CD4-positive, alpha-beta T cell treated with Interleukin-21 for 1 hour (primary cell): ENCODE data around the gene CACNB2.
"Not testable (repeated sequence)": the region's sequence is repeated elsewhere in the genome, so short reads cannot be mapped to it uniquely, and the experiment has no call there.

Experiments
- DNase-seq: peaks from one replicate; pipeline ENCODE4 v3.0.0-alpha.2; 2020

Gene CACNB2

DNA sequence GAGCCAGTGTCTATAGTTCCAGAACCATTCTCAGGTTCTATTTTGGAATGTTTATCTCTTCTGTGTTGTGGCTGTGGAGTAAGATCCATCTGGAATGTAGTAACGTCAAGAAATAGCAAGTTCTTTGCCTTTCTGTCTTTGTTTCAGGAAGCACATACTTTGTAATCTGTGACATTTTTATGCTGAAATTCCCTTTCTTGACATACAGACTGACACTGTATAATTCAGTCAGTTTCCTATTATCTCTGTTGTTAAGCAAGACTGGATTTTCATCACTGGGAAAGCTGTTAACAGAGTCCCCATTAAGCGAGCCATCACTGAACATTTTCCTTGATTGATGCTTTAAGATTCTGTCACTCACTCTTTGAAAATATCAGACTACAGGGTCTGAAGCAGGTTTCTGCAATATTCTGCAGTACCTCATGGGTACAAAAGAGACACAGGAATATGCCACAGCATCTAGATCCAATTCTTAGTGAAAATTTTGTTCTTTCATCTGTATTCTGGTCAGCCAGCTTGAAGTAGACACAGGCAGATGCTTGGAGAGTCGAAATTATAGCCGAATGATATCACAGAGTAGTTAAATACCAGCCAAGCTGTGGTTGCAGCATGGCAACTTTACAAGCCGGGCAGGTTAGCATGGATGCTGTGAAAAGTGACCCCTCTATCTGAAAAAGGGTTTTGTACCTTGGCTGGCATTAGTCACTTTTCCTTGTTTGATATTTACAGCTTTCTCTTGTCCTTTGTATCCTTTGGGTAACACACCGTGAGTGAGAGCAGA, 62.6 kb downstream of the CACNB2 start:
- no peak for DNase-seq

DNA sequence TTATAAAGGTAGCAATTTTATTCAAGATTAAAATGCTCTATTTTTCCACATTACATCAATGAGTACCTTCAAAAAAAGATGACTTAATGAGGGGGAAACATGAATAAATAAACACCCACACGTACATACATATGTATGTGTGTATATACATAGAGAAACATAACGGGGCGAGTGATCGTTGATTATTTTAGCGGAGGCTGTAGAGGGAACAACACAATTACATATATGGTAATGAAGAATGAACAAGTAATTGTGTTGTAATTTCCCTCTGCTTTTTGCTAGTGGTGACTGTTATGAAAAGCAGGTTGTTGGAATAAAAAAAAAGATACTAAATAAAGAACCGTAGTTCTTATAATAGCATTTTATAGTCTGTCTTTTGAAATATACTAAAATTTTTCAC, 63.2 kb downstream of the CACNB2 start:
- no peak for DNase-seq

DNA sequence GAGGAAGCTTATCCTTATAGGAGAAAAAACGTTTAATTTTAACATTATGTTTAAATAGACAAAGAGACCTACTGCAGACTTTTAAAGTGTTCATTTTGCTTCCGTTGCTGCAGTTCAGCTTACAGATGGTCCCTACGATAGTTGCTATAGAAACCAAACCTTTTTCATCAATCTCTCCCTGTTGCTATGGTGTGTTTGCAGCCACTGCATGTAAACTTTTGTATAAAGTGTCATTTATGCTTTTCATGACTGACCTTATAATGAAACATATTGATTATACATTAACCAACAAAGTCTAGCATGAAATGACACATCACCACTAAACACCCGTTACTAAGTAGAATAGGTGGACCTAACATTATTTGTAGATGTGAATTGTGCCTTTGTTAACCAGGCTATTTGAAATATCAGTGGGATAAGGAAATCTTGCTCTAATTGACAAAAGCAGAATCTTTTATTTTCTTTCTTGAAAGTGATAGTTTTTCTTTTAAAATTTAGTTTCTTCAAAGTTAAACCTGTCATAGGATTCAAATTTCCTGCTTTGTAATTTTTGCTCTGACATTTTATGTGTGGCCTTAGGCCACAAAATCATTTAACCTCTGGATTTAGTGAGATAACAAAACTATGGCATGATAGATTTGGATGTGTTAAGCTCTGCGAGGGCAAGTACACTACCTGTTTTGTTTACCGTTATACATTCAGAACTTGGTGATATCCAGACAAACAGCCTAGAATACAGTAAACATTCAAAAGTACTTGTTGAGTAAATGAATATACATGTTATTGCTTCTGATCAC, 64.0 kb downstream of the CACNB2 start:
- DNase-seq, result peak; percentile 46

DNA sequence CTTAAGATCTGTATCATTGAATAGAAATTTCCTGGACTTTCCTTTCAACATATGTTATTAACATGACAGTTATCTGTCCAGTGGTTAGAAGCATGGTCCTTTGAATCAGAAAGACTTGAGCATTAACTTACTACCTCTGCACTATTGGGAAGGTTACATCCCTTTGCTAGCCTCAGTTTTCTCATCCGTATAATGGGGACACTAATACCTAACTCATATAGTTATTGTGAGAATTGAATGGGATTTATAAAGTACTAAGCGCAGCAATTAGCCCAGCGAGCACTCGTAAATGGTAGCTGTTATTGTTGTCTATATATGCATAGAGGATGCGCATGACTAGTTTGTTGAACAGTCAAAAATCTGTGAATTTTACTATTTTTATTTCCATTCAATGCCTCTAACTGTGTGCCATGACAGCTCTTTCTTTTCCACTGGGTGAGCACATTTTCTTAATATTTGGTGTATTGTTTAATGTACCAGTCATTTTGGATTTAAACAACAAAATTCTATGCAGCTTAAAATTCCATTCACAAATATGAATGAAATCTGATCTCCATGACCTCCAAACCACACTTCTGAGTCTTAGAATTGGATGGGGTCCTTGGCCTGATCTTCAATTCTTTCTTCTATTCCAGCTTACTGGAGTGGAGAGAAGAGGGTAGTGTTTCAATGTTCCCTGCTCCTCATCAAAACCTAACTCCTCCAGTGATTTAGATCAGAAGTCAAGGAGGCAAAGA, 65.0 kb downstream of the CACNB2 start:
- no peak for DNase-seq

DNA sequence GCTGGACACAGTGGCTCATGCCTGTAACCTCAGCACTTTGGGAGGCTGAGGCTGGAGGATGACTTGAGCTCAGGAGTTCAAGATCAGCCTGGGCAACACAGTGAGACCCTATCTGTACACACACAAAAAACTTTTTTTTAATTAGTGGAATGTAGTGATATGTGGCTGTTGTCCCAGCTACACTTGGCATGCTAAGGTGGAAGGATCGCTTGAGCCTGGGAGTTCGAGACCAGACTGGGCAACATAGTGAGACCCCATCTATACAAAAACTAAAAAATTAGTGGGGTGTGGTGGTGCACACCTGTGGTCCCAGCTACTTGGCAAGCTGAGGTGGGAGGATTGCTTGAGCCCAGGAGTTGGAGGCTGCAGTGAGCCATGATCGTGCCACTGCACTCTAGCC, 68.0 kb downstream of the CACNB2 start:
- not testable (repeated sequence) for DNase-seq

DNA sequence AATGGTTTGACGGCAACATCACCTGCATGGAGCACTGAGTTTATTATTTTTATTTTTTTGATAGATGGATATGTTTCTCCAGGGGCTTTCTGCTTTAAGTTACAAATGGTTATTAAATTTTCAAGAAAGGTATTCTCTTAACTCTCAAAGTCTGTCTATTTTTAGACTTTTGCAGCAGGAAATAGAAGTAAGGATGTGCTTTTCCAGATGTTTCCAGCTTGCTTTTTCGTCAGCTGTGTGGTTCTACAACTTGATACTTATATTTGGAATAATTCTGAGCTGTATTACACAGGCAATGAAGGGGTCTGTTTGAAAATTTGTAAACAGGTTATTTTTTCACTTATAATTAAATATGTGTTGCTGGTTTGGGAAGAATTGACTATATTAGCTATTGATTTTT, 69.0 kb downstream of the CACNB2 start:
- no peak for DNase-seq

DNA sequence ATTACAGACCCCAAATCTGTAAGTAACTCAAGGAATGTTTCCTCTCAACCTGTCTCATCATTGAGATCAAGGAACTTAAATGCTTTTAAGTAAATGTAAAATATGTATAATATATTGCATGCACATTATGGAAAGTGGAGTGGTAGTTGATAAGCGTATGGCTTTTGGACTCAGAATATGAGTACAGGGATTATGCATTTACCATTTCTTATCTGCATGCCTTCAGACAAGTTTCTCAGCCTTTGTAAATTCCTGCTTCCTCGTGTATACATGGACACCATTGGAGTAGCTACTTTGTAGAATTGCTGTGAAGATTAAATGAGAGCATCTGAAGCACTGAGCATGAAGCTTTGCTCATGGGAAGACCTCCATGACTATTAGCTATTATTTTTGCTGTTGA, 70.5 kb downstream of the CACNB2 start:
- no peak for DNase-seq

DNA sequence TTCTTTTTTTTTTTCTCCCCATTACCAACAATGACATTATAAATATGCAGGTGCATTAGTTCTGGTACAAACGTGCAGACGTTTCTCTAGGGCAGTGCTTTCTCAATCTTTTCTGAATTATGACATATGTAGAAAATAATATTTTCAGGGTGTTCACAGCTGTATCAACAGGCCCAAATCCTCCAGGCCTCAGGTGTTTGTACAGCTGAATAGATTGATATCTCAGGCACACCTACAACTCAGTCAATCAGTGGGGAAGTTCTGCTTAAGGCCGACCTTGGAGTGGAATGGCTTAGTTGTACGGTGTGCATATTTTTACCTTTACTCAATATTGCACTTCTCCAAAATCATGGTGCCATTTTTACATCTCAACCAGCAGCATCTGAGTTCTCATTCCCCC, 71.6 kb downstream of the CACNB2 start:
- no peak for DNase-seq

DNA sequence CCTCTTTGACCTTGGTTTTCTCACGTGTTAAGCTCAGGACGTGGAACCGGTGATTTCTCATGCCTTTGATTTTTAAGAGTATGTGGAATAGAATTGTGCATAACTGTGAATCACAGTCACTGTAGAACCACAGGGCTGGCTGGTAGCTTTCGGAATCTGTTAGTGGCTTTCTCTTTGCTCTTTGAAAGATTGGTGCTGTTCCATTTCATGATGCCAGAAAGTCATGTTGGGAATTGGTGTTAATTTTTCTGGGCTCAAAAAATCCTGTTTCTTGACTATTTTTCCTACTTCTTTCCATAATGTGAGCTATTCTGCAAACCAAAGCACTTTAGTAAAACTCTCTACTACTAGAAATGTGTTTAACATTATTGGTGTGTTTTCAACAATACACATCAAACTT, 73.0 kb downstream of the CACNB2 start:
- DNase-seq, result no peak

DNA sequence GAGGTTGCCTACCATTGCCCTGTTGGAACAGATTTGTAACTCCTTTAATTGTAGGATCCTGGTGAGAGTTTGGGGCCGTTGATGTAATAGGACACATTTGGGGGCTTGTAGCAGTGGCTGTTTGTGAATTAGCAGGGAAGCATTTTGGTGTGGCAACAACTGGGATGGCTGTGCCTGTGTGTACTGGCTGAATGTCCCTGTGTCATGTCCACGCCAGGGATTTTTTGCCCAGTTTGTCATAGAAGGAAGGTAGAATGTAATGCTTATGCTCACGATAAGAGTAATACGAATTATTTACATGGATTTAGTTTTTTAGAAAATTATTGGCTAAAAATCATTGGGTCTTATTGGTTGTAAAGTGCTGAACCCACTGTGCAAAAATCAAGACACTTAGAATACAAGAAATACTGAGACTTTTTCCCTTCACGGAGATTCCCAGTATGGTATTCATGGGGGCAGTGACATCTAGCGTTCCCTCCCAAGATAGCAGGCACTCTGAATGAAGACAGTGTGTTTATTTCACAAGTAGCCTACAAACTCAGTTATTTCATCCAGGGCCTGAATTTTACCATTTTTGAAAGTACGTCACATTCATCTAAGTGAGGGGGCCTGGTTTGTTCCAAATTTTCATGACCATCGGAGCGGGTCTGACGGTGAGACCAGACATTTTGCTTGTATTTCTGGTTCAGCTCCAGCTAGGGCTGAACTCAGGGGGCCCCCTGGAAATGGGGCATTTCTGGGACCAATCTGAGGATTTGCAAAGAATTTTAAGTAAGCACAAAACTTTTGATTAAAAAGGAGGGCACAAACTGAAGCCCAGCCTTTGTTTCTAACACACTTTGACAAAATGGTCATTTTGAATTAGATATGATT, 74.7 kb downstream of the CACNB2 start:
- DNase-seq, result peak; percentile 7

DNA sequence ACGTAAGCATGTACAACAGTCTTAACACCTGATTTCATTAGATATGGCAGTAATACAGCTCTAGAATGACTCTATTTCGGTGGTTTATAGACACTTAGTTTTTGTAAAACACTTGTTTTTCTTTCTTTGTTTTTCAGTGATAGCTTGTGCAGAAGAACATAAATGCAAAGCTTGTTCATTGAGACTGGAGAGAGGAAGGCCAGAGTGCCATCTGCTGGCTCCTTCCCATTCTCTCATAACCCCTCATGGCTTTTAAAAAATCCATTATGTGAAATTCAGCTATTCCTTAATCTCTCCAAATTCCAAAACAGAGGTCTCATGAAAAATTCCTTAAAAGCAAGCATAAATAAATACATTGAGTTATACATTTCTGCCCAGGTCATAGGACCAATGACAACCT, 76.3 kb downstream of the CACNB2 start:
- DNase-seq, result no peak

DNA sequence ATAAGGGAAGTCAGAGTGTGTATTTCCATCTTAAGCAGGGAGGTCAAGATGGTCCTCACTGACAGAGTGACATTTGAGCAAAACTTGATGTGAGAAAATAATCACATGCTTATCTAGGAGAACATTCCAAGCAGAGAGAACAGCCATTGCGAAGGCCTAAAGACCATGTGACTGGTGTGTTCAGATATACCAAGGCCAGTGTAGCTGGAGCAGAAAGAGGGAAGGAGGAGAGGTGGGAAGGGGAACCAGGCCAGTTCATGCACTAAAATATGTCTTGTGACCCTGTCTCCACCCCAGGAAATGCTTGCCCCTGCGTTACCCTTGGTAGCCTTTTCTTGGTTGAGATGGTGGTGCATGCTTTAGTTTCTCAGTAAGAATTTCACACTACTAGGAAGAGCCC, 77.4 kb downstream of the CACNB2 start:
- no peak for DNase-seq

DNA sequence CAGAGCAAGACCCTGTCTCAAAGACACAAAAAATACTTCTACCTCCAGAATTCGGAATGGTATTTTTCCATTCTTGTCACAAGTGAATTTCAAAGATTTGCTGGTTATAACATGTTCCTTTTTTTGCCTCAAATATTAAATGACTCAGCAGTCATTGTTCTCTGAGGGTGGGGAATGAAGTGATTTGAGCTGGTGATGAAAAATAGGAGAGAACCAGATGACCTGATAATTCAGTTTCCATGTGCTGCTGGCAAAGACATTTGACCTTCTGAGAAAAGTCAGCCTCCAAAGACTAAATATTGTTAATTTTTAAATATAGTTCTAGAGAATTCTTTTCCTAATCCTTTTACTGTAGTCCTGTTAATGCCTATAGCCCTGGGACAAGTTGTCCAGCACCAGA, 78.9 kb downstream of the CACNB2 start:
- no peak for DNase-seq

DNA sequence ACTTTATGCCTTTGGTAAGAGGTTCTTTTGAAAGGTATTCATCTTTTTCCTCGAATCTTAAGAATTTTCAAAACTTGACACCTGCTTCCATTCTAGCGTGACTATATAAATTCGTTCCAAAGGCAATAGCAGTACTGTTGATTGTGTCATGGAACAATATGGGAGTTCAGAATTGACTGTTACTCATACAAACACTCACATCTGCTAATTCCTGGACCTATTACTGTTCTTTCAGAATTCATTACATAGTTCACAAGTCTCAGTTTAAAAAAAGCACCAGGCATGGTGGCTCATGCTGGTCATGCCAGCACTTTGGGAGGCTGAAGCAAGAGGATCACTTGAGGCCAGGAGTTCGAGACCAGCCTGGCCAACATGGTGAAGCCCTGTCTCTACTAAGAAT, 80.9 kb downstream of the CACNB2 start:
- DNase-seq, result no peak

DNA sequence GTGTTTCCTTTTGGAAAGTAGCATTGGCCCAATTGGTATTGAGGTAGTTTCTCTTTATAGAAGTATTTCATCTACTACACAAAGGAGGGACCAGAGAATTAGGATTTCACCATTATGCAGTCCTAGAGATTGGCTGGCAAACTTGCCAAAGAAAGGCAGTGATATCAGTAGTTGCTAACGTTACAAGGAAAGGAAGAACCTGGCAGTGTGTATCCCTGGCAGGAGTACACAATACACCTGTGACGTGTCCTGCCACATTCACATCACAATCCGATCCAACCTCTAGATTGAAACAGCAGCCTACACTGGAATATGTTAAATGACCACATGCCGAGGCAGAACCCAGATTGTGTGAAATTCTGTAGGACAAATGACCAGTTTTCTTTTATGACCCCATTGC, 81.7 kb downstream of the CACNB2 start:
- DNase-seq, result no peak

DNA sequence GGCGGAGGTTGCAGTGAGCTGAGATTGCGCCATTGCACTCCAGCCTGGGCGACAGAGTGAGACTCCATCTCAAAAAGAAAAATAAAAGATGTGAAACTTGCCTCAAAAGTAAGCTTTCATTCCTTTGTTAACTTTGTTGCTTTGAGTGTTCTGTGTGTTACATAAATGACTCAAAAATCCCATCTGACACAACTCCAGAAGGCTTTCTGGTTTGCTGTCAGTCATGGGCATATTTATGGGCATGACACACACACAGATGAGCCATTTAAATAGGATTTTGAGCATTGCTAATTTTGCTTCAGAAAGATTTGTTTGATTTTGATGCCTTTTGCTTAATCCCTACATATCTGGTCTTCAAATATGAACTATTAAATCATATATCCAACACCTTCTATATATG, 82.6 kb downstream of the CACNB2 start:
- no peak for DNase-seq

DNA sequence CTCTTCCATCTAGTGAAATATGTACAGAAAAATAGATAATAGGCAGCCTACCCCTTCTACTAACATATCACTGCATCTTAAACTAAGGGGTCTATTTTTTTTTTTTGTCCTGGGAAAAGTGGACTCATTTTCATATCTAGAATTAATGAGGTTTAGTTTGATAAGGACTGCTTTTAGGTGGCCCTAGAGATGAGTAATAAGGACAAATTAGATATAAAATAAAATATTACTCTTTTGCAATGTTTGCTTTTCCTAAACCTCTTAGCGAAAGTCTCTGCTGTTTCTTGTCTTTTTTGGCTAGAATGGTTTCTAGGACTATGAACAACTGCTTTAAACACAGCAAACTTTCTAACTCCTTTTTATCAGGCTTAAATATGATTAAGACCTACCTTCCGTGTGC, 83.7 kb downstream of the CACNB2 start:
- no peak for DNase-seq

DNA sequence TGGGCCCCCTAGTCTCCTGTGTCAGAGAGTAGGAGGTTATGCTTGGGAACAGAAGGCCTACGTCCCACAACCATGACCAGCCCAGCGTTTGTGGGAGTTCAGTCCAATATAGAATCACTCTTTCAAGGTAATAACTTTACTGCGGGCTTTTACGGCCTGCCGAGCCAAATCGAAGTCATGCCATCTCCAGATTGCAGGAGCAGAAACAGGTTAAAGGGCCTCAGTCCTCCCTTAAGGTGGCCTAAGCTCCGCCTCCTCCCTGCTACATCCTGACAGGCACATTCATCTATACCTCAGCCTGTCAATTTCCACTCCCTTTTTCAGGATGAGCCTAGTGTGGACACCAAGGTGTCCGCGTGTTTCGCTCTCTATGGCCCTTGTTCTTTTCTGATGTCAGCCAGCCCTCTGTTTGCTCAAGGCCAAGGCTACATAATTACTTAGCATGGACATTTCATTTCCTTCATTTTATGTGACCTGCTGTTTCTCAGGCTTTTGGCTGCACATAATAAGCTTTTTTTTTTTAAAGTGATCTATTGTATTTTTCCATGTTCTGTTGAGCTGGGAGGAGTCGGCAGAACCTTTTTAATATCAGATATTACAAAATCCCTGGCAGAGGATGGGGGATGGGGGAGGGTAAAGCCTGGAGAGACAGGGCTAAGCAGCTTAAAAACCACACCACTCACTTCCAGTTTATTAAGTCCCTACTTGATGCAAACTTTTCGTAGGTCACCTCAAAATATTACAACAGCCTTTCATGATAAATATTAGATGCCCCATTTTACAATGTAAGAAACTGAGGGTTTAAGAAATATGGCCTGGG, 84.6 kb downstream of the CACNB2 start:
- no peak for DNase-seq

DNA sequence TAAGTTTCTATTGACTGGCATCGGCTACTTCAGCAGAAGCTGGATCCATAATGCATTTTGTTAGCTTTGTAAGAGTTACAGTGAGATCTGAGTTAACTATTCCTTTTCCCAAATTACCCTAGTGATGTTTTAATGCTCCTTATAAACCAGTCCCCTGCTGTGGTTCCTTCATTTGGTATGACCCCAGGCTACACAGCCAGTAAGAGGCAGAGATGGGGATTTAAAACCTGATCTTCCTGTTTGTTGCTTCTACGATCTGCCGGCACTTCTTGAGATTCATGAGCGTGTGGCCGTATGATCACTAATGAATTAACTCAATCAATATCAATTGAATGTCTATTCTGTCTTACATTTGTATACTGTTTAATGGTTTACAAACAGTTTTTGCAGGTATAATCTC, 86.1 kb downstream of the CACNB2 start:
- DNase-seq, result no peak

DNA sequence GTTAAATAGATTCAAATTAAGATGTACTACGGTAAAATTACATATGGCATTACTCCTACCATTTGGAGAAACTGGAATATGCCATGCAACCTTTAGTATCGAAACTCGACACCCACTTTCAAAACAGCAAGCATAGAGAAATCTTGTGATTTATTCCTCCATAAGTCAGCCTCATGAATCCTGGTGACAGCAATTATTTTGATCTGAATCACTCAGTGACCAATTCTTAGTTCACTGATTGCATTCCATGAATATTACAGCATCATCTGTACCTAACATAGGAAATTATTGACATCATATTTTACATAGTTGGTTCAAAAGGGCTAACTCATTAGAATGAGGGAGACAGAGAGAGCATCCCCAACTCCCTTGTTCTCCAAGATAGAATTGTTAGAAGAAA, 89.6 kb downstream of the CACNB2 start:
- no peak for DNase-seq

DNA sequence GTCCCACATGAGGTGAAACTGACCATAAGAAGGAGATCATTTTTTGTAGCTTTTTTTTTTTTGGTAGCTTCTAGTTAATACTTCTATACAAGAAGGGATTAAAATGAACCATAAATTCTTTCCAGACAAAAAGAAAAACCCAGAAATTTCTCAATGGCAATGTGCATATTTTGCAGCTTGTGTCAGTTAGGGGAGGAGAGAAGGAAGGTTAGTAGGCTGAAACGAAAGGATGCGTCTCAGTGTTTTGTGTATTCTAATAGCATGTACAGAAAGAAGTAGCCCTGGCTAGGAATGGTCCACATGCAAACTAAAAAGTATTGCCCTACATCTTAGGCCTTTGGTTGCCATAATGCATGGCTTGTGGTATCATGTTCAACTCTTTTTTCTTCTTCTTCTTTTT, 90.6 kb downstream of the CACNB2 start:
- no peak for DNase-seq

DNA sequence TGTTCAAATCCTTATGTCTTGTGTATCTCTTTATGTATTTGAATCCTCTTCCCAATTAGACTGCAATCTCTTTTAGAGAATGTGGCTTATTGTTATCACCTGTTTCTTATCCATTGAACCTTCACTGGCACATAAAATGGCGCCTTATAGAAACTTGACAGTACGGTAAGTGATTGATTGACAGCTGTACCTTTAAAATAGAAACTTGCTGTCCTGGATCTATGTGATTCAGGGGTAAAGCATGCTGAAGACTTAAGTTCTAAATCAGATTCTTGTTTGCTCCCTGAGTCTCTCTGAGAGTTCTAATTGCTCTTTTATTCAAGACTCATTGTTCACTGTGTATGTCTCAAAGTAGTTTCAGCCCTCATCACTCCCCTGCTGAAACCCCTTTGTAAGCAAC, 91.3 kb downstream of the CACNB2 start:
- DNase-seq, result no peak
